H1 (cell line): ENCODE results near the gene ASZ1. TPM values are rescaled to one million over a fixed set of nuclear protein-coding genes. Genes with fewer than 3 reads are reported as not detected.
A peak's percentile ranks its signal among the peaks of the same experiment; 100 is the strongest.

Source experiments
- CTCF ChIA-PET: fragments of 300-600 bp; sonication (Branson Sonifier 250); formaldehyde crosslinking; loops from one replicate; lab custom pipeline; 2021; ENCODE audit not compliant: partially characterized antibody; lab: Charles Lee
- POLR2A ChIA-PET: fragments of 300-600 bp; sonication (Branson Sonifier 250); formaldehyde crosslinking; loops from one replicate; lab custom pipeline; 2021; ENCODE audit warnings: inconsistent platforms; ENCODE audit not compliant: partially characterized antibody; lab: Charles Lee
- DNase-seq, 2 experiments: peaks; one replicate each; pipeline versions ENCODE4 v3.0.0 to v3.0.0-alpha.2; 2010 to 2022; ENCODE audit warnings: low spot score in 2 of 2, low read depth in 1 of 2, mixed read lengths in 1 of 2
- FAIRE-seq: peaks from 2 replicates; lab custom pipeline; 2011; peaks lifted over from hg19 to GRCh38; lab: Jason Lieb, UNC
- H2AFZ ChIP-seq: 2 replicates; pipeline ENCODE4 v1.8.1; 2012; ENCODE audit warnings: low read length, inconsistent platforms
- H2AK5ac ChIP-seq: 2 replicates; pipeline ENCODE4 v1.6.1; 2013; ENCODE audit warnings: low read depth, low read length
- H2BK120ac ChIP-seq: replicated peaks from 2 replicates; pipeline ENCODE3; 2013; ENCODE audit warnings: low read depth, low read length, inconsistent platforms
- H2BK12ac ChIP-seq: 2 replicates; pipeline ENCODE4 v1.6.1; 2013; ENCODE audit warnings: low read depth, low read length
- H2BK15ac ChIP-seq: 2 replicates; pipeline ENCODE4 v1.6.1; 2013; ENCODE audit warnings: low read length
- H2BK20ac ChIP-seq: 2 replicates; pipeline ENCODE4 v1.6.1; 2013; ENCODE audit warnings: low read length
- H2BK5ac ChIP-seq: 2 replicates; pipeline ENCODE4 v1.6.1; 2013; ENCODE audit warnings: low read depth, low read length
- H3K14ac ChIP-seq: 2 replicates; pipeline ENCODE4 v1.6.1; 2013; ENCODE audit warnings: inconsistent platforms; ENCODE audit not compliant: insufficient read length
- H3K18ac ChIP-seq: 2 replicates; pipeline ENCODE4 v1.6.1; 2013; ENCODE audit warnings: low read length; ENCODE audit errors: extremely low read depth
- H3K23ac ChIP-seq: 2 replicates; pipeline ENCODE4 v1.6.1; 2013; ENCODE audit warnings: inconsistent platforms; ENCODE audit not compliant: insufficient read length
- H3K23me2 ChIP-seq: 2 replicates; pipeline ENCODE4 v1.6.1; 2013; ENCODE audit warnings: low read depth, low read length
- H3K27ac ChIP-seq: 2 replicates; pipeline ENCODE4 v1.6.1; 2011; ENCODE audit warnings: low read depth, low read length, inconsistent platforms
- H3K27me3 ChIP-seq, 4 experiments: replicated peaks in 1 of 4; 1 replicate in 1 of 4; 2 replicates in 3 of 4; pipeline versions ENCODE4 v1.6.1 to v1.8.1; 2011 to 2013; ENCODE audit warnings: low read length in 3 of 4, mild to moderate bottlenecking in 3 of 4, inconsistent platforms in 2 of 4, mixed read lengths in 2 of 4, moderate library complexity in 1 of 4; ENCODE audit not compliant: control insufficient read depth in 3 of 4, insufficient read depth in 3 of 4; ENCODE audit errors: extremely low read depth in 1 of 4
- H3K36me3 ChIP-seq, 4 experiments: 2 replicates each; pipeline versions ENCODE4 v1.6.1 to v1.8.1; 2011 to 2013; ENCODE audit warnings: mild to moderate bottlenecking in 4 of 4, low read length in 3 of 4, moderate library complexity in 2 of 4, control low read depth in 1 of 4, inconsistent platforms in 1 of 4; ENCODE audit not compliant: insufficient read depth in 4 of 4, control insufficient read depth in 2 of 4
- H3K4ac ChIP-seq: replicated peaks from 2 replicates; pipeline ENCODE3; 2013; ENCODE audit warnings: low read length, low read depth, mixed read lengths, inconsistent platforms; ENCODE audit not compliant: insufficient read length
- H3K4me1 ChIP-seq, 4 experiments: replicated peaks in 1 of 4; 1 replicate in 1 of 4; 2 replicates in 3 of 4; pipeline versions ENCODE4 v1.6.1 to v1.8.1; 2011 to 2013; ENCODE audit warnings: low read length in 3 of 4, inconsistent platforms in 2 of 4, mixed read lengths in 1 of 4; ENCODE audit not compliant: insufficient read depth in 4 of 4, control insufficient read depth in 3 of 4
- H3K4me2 ChIP-seq, 2 experiments: 2 replicates each; pipeline versions ENCODE4 v1.6.1 to v1.8.1; 2011 to 2013; ENCODE audit warnings: low read depth in 2 of 2, low read length in 2 of 2, control low read depth in 1 of 2, inconsistent platforms in 1 of 2, mild to moderate bottlenecking in 1 of 2; ENCODE audit not compliant: insufficient read depth in 1 of 2
- H3K4me3 ChIP-seq, 4 experiments: fragments of 200-600, 300-600 bp in 1 of 4; sonication (generic), shearing (Covaris generic), sonication (Bioruptor Twin) in 1 of 4; 2 replicates each; pipeline versions ENCODE4 v1.5.1 to v1.8.1; 2011 to 2016; ENCODE audit warnings: low read length in 4 of 4, low read depth in 3 of 4, control low read depth in 2 of 4, inconsistent platforms in 2 of 4, mild to moderate bottlenecking in 2 of 4, mixed read lengths in 1 of 4, moderate library complexity in 1 of 4; ENCODE audit not compliant: insufficient read depth in 2 of 4; ENCODE audit errors: extremely low read depth in 1 of 4
- H3K56ac ChIP-seq: replicated peaks from 2 replicates; pipeline ENCODE3; 2013; ENCODE audit warnings: low read depth, mild to moderate bottlenecking, mixed read lengths, low read length, inconsistent platforms; ENCODE audit not compliant: insufficient read length
- H3K79me1 ChIP-seq: 2 replicates; pipeline ENCODE4 v1.6.1; 2013; ENCODE audit warnings: low read depth, low read length, control low read depth
- H3K79me2 ChIP-seq, 2 experiments: 2 replicates each; pipeline versions ENCODE4 v1.6.1 to v1.8.1; 2012 to 2013; ENCODE audit warnings: low read length in 2 of 2, mild to moderate bottlenecking in 2 of 2, inconsistent platforms in 1 of 2; ENCODE audit not compliant: insufficient read depth in 2 of 2, control insufficient read depth in 1 of 2
- H3K9ac ChIP-seq, 4 experiments: replicated peaks in 1 of 4; 1 replicate in 1 of 4; 2 replicates in 3 of 4; pipeline versions ENCODE4 v1.6.1 to v1.8.1; 2011 to 2013; ENCODE audit warnings: low read depth in 3 of 4, low read length in 3 of 4, control low read depth in 2 of 4, mild to moderate bottlenecking in 2 of 4, moderate library complexity in 2 of 4, inconsistent platforms in 1 of 4; ENCODE audit errors: extremely low read depth in 1 of 4
- H3K9me3 ChIP-seq, 2 experiments: 2 replicates each; pipeline versions ENCODE4 v1.6.1 to v1.8.1; 2012 to 2013; ENCODE audit warnings: mild to moderate bottlenecking in 2 of 2, moderate library complexity in 2 of 2, control low read depth in 1 of 2, inconsistent platforms in 1 of 2, low read depth in 1 of 2, low read length in 1 of 2, mixed read lengths in 1 of 2; ENCODE audit not compliant: insufficient read depth in 2 of 2
- H4K20me1 ChIP-seq, 2 experiments: replicated peaks in 1 of 2; 2 replicates each; pipeline versions ENCODE3 to v1.8.1; 2011 to 2013; ENCODE audit warnings: inconsistent platforms in 2 of 2, low read length in 2 of 2, mild to moderate bottlenecking in 1 of 2; ENCODE audit not compliant: insufficient read depth in 2 of 2, control insufficient read depth in 1 of 2
- H4K5ac ChIP-seq: 2 replicates; pipeline ENCODE4 v1.6.1; 2013; ENCODE audit warnings: low read length, low read depth, mixed read lengths, inconsistent platforms; ENCODE audit not compliant: insufficient read length
- H4K8ac ChIP-seq: 2 replicates; pipeline ENCODE4 v1.8.0; 2013; ENCODE audit warnings: mild to moderate bottlenecking, moderate library complexity, low read length, inconsistent platforms; ENCODE audit not compliant: insufficient read depth; ENCODE audit errors: extremely low read depth
- H4K91ac ChIP-seq: replicated peaks from 2 replicates; pipeline ENCODE3; 2013; ENCODE audit warnings: low read length, mixed read lengths, inconsistent platforms; ENCODE audit not compliant: insufficient read length
- EZH2 ChIP-seq: fragments of 200-600 bp; sonication (generic); IDR thresholded peaks from 2 replicates; pipeline ENCODE4 v1.7.1; 2012; ENCODE audit warnings: low read depth, mild to moderate bottlenecking, moderate library complexity, low read length, inconsistent platforms; ENCODE audit not compliant: severe bottlenecking
- SUZ12 ChIP-seq: fragments of 200-600 bp; sonication (generic); IDR thresholded peaks from 2 replicates; pipeline ENCODE4 v1.6.1; 2012; ENCODE audit warnings: mild to moderate bottlenecking, inconsistent platforms, low read length, moderate library complexity, mixed read lengths
- YY1 ChIP-seq: IDR thresholded peaks from 2 replicates; pipeline ENCODE4 v1.6.1; 2011; ENCODE audit warnings: low read depth, mild to moderate bottlenecking, low read length
- WGBS, 2 experiments: shearing (Covaris generic) in 1 of 2; methylation state at CpG; one replicate each; pipeline versions ENCODE4 v1.1.6 to v1.1.7; 2013 to 2015; ENCODE audit warnings: low lambda C conversion rate in 2 of 2, mixed read lengths in 2 of 2, inconsistent platforms in 1 of 2, low coverage in 1 of 2, missing lambda C conversion rate in 1 of 2; ENCODE audit not compliant: insufficient replicate concordance in 2 of 2, insufficient coverage in 1 of 2, insufficient read length in 1 of 2; ENCODE audit errors: extremely low coverage in 1 of 2, missing lambda C conversion rate in 1 of 2; 5-methylcytosine and 5-hydroxymethylcytosine counted together
- polyA plus RNA-seq, 7 experiments: library from polyadenylated mRNA; depleted of rRNA in 3 of 7; stranded (reverse) in 5 of 7; unstranded in 2 of 7; fragments of >200 nt in 5 of 7; fragments of 200-250 nt in 2 of 7; gene quantifications; 1 replicate in 5 of 7; 2 replicates in 1 of 7; 4 replicates in 1 of 7; pipeline versions ENCODE4 v1.2.1 to v1.2.3, GENCODE V29; 2011 to 2013; ENCODE audit warnings: missing spikeins in 2 of 7, mixed read lengths in 2 of 7
- total RNA-seq: library from RNA; stranded (reverse); fragmentation: NEBNext Ultra II Directional; extraction: Animal tissue kit (Norgen Biotek cat#: 25700); gene quantifications from 2 replicates; pipeline ENCODE4 v1.2.1, GENCODE V29; 2021

The ASZ1 gene
- total and polyA plus RNA-seq, 2 of the 8 experiments (the other 6 are each of a cell fraction or from before 2014, with no cell fraction given), result not detected

DNA sequence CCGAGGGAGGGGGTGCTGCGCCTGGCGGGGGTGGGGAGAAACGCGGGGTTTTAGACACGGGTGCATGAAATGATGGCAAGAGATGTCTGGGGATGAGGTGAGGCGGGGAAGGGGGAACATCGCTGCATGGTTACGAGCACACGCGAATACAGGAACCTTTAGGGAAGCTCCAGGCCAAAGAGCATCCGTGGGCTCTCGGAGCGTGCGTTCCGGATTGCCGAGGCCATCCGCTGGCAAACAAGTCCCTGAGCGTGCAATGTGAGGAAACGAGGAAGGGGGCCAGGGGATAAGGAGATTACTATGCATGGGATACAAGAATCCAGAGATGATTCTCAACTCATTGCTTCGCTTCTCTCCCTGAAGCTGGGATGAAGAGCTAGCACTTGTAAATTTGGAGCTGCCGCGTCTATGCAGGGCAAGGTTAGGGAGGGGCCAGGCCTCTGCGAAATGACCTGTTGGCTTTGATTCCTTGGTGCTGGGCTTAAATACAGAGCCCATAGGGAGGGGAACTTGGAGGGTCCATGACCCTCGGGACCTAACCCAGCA lies 103.9 kb downstream of the ASZ1 start:
- H3K27ac ChIP-seq, result no peak overlapping the region
- peak in 1 of 2 experiments; percentile 56 for DNase-seq
- POLR2A ChIA-PET, result no interaction called here

More for the DNA sequence above, 103.9 kb downstream of the ASZ1 start:
- WGBS, 2 experiments, result 5% methylated on average over 17 of the region's 25 CpGs; no CpG with 5 or more reads in 1 of the 2 experiments
- H3K79me1 ChIP-seq, result no peaks in the 10 kb centered on the region
- no peaks in the 10 kb centered on the region for H3K9me3 ChIP-seq
- H4K20me1 ChIP-seq, result peaks cover 0 to 5% of the 10 kb centered on the region in 2 experiments
- H2BK12ac ChIP-seq, result no peak overlapping the region
- H4K91ac ChIP-seq, result no peak overlapping the region
- no peak for FAIRE-seq
- H4K5ac ChIP-seq, result no peak overlapping the region
- TF ChIP-seq EZH2 (peak; percentile 89), YY1 (no peak), SUZ12 (peak; percentile 88)
- TF ChIP-seq, all 59 proteins: peak for 2
- no peak overlapping the region for H3K14ac ChIP-seq
- no peak overlapping the region for H2AK5ac ChIP-seq
- no peak overlapping the region for H3K23ac ChIP-seq
- H4K8ac ChIP-seq, result no peak overlapping the region
- H3K4me1 ChIP-seq, result peaks cover 0 to 16% (median 4%) of the 10 kb centered on the region in 4 experiments; a peak in 3 of 7 replicates
- CTCF ChIA-PET, result interaction anchor here (1.0 to 2.6 kb wide), 7 partner anchors 8 to 111 kb away, joined by 3 to 14 read pairs (median 6); no protein-coding TSS in a partner anchor
- H2BK15ac ChIP-seq, result no peak overlapping the region
- no peak overlapping the region for H2BK20ac ChIP-seq
- H3K4ac ChIP-seq, result no peak overlapping the region
- peaks cover 0 to 3% (median 0%) of the 10 kb centered on the region in 4 experiments; a peak in 1 of 8 replicates for H3K36me3 ChIP-seq
- H3K56ac ChIP-seq, result no peak overlapping the region
- no peak overlapping the region for H3K18ac ChIP-seq
- H3K4me2 ChIP-seq, result peak overlapping the region; percentile 96 to 98
- H2BK120ac ChIP-seq, result no peak overlapping the region
- peak overlapping the region; percentile 32 to 70 (median 45) for H3K4me3 ChIP-seq
- peak overlapping the region; percentile 62; the same call in 1 of the 2 replicates for H2AFZ ChIP-seq
- no peak overlapping the region for H3K9ac ChIP-seq
- no peak overlapping the region for H2BK5ac ChIP-seq
- peaks cover 17% of the 10 kb centered on the region for H3K23me2 ChIP-seq
- no peaks in the 10 kb centered on the region for H3K79me2 ChIP-seq
- peaks cover 51 to 76% (median 70%) of the 10 kb centered on the region in 4 experiments for H3K27me3 ChIP-seq
